ENCODE data around the gene TRIM67. TPM values are rescaled to one million over a fixed set of nuclear protein-coding genes. Genes with fewer than 3 reads are reported as not detected.
"Not testable (repeated sequence)": the region's sequence is repeated elsewhere in the genome, so short reads cannot be mapped to it uniquely, and the experiment has no call there.

TRIM67 gene
- total RNA-seq, 1 donor from 2014 or later, result not detected

DNA sequence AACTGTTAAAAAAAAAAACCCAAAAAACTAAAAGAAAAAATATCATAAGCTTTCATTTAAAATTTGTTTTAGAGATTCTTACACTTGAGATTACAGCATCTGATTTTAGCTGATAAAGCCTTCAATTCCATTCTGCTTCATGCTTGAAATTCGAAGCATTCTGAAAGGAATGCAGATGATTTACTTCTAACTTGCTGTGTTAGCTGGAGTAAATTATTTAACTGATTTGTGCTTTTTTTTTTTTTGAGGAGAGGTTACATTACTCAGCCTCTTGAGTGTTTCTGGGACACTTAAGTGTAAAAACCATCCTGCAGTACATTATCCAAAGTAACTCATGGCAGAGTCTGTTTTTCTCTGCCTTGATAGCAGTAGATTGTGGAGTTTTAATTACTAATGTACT is 4.5 kb upstream of the TRIM67 start:
- no peak overlapping the region for H3K4me3 ChIP-seq (ENCODE audit: low read depth, low read length)
- TF ChIP-seq, protein P1, sequence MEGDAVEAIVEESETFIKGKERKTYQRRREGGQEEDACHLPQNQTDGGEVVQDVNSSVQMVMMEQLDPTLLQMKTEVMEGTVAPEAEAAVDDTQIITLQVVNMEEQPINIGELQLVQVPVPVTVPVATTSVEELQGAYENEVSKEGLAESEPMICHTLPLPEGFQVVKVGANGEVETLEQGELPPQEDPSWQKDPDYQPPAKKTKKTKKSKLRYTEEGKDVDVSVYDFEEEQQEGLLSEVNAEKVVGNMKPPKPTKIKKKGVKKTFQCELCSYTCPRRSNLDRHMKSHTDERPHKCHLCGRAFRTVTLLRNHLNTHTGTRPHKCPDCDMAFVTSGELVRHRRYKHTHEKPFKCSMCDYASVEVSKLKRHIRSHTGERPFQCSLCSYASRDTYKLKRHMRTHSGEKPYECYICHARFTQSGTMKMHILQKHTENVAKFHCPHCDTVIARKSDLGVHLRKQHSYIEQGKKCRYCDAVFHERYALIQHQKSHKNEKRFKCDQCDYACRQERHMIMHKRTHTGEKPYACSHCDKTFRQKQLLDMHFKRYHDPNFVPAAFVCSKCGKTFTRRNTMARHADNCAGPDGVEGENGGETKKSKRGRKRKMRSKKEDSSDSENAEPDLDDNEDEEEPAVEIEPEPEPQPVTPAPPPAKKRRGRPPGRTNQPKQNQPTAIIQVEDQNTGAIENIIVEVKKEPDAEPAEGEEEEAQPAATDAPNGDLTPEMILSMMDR (conservative IDR thresholded peaks at IDR 0.05; ENCODE audit: low read depth, low read length), result no peak
- DNase-seq (ENCODE audit: low read depth), result no peak

DNA sequence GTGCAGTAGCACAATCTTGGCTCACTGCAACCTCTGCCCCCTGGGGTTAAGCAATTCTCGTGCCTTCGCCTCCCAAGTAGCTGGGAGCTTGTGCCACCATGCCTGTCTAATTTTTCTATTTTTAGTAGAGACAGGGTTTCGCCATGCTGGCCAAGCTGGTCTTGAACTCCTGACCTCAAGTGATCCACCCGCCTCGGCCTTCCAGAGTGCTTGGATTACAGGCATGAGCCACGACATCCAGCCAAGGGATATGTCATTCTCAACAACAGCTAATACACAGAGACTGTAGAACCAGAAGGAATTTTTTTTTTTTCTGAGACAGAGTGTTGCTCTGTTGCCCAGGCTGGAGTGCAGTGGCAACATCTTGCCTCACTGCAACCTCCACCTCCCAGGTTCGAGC is 3.7 kb upstream of the TRIM67 start:
- DNase-seq (ENCODE audit: low read depth); H3K4me3 ChIP-seq (ENCODE audit: low read depth, low read length): not testable (repeated sequence)

DNA sequence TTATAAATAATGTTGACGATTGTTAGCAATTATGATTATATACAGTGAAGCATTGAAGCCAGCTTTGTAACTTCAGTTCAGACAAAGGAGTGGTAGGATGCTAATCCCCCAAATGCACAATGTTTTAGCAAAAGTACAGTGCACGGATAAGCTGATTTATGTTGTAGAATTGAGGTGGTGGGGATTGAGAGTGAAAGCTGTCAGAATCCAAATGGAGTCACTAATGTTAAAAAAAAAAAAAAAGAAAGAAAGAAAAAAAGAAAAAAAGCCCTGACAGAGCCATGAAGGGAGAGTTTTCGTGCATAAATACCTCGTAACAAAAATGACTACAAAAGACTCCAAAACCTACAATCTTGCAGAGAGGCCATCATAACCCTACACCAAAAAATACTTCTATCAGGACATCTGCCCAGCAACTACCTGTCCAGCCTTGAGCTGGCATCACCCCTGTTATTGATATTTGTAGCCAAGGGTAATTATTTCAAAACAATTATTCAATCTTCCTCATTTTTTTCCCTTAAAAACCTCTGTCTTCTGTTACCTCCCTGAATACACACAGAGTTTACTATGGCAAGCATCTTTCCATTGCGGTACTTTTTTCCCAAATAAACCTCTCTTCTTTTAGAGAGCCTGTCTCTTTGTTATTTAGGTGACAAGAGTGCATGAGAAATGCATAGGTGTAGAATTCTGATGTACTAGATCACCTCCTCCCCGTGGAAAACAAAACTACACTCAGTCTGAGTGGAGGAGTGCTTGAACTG is 2.5 kb upstream of the TRIM67 start:
- DNase-seq (ENCODE audit: low read depth), result no peak
- TF ChIP-seq, protein P1 (conservative IDR thresholded peaks at IDR 0.05; ENCODE audit: low read depth, low read length), result no peak
- H3K4me3 ChIP-seq (ENCODE audit: low read depth, low read length), result no peak overlapping the region

DNA sequence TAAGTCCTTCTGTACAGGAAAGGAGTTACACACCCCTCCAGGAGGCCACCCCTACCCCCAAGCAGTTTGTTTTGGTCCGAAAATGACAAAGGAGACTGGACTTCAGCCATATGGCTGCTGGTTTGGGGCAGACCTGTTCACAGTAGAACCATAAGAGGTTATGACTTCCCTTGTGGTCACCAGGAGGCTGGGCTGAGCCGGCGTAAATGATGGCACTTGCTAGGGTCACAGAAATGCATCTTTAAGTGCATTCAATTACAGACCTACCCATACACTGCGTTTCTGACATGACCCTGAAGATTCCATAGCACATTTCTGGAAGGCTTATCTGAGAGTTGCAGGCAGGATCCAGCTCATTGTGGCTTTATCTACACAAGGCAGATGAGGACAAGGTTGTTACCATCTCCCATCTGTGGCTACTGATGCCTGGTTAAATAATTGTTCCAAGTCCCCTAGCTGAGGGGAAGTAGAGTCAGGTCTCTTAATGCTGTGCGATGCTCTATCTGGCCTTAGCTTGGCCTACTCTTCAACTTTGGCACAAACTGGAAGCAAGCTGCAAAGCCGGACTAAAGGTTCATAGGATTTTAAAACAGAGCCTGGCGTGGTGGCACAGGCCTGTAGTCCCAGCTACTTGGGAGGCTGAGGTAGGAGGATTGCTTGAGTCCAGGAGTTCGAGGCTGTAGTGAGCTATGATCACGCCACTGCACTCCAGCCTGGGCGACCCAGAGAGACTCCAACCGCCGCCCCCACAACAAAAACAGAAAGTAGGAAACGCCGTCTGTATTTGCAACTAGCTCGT is 1.7 kb upstream of the TRIM67 start:
- no peak for DNase-seq (ENCODE audit: low read depth)
- no peak overlapping the region for H3K4me3 ChIP-seq (ENCODE audit: low read depth, low read length)
- TF ChIP-seq, protein P1 (conservative IDR thresholded peaks at IDR 0.05; ENCODE audit: low read depth, low read length), result no peak

DNA sequence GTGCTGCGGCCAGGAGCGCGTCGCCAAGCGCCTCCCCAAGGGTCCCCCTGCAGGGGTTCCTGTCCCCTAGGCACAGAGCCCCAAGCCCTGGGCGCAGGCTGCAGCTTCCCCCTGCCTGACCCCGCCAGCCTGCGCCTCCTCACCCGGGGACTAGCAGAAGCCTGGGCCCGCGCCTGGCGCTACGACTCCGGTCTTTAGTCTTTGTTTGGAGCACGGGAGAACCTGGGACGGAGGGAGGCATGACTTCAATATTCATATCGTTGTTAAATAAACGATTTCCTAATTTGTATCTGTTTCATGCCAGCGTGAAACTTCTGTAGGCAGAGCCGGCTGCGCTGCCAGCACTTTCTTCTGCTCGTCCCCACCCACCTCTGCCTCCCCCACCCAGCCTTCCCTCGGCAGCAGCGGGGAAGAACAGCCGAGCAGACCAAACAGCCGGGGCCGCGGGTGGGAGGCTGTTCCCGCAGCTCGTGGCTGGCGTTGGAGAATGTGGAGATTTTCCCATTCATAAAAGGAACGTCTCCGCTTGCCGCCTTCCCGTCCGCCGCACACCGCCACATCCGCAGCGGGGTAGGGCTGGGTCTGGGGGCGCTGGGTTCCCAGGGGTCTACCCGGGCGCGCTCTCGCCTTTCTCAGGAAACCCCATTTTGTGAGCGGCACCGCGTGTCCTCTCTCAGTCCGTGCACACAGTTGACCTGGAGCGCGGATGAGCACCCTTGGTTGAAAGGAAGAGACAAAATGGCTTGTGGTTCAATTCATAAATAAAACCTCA is 777 bp upstream of the TRIM67 start:
- no peak overlapping the region for H3K4me3 ChIP-seq (ENCODE audit: low read depth, low read length)
- DNase-seq (ENCODE audit: low read depth), result no peak
- TF ChIP-seq, protein P1 (conservative IDR thresholded peaks at IDR 0.05; ENCODE audit: low read depth, low read length), result no peak

DNA sequence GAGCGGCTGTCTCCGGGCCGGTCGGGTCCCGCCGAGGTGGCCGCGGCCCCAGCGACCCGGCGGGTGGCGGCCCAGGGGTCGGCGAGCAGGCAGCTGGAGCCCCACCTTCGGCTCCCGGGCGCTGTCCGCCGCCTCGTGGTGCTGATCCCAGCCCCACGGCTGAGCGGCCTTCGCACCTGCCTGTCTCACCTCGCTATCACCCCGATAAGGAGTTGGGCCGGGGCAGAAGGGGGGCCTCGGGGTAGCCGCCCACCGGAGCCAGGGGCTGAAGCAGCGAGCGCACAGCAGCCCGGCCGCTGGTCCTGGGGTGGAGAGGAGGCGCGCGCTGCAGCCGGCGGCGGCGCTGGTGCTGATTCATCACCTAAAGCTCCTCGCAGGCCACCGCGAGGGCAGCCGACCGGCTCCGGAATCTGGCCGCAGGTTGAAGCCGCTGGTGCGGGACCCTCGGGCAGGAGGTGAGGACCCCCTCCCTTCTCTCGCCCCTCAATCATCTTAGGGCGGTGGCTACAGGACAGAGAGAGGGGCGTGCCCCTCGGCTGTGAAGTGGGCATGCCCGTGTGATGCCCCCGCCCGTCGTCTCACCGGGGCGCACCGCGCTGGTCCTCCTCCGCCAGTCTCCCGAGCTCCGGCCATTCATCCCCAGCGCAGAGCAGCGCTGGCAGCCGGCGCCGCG is 575 bp downstream of the TRIM67 start:
- DNase-seq (ENCODE audit: low read depth), result no peak
- TF ChIP-seq, protein P1 (conservative IDR thresholded peaks at IDR 0.05; ENCODE audit: low read depth, low read length), result no peak
- peak overlapping the region; percentile 41 for H3K4me3 ChIP-seq (ENCODE audit: low read depth, low read length)
